Measurements from ENCODE around the gene ADCY5.

- TF ChIP-seq SETDB1 (IDR thresholded peaks at IDR 0.05; ENCODE audit: insufficient read length, low read length) (no peak), ZNF777 (tag by site-specific recombination; IDR thresholded peaks at IDR 0.05; ENCODE audit: borderline replicate concordance) (no peak), TRIM28 (IDR thresholded peaks at IDR 0.05; ENCODE audit: borderline replicate concordance, low read length) (no peak)
- TF ChIP-seq, protein P1, sequence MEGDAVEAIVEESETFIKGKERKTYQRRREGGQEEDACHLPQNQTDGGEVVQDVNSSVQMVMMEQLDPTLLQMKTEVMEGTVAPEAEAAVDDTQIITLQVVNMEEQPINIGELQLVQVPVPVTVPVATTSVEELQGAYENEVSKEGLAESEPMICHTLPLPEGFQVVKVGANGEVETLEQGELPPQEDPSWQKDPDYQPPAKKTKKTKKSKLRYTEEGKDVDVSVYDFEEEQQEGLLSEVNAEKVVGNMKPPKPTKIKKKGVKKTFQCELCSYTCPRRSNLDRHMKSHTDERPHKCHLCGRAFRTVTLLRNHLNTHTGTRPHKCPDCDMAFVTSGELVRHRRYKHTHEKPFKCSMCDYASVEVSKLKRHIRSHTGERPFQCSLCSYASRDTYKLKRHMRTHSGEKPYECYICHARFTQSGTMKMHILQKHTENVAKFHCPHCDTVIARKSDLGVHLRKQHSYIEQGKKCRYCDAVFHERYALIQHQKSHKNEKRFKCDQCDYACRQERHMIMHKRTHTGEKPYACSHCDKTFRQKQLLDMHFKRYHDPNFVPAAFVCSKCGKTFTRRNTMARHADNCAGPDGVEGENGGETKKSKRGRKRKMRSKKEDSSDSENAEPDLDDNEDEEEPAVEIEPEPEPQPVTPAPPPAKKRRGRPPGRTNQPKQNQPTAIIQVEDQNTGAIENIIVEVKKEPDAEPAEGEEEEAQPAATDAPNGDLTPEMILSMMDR (tag by site-specific recombination; IDR thresholded peaks at IDR 0.05), result no peak
Observed at GRCh38 chr3:123385981-123386380, 62.9 kb downstream of the ADCY5 start.
